Fibroblast of skin of back (primary cell): ENCODE measurements around the gene GP5.

Source experiments
- DNase-seq: peaks from one replicate; pipeline ENCODE4 v3.0.0-alpha.2; 2013

GP5 gene

DNA sequence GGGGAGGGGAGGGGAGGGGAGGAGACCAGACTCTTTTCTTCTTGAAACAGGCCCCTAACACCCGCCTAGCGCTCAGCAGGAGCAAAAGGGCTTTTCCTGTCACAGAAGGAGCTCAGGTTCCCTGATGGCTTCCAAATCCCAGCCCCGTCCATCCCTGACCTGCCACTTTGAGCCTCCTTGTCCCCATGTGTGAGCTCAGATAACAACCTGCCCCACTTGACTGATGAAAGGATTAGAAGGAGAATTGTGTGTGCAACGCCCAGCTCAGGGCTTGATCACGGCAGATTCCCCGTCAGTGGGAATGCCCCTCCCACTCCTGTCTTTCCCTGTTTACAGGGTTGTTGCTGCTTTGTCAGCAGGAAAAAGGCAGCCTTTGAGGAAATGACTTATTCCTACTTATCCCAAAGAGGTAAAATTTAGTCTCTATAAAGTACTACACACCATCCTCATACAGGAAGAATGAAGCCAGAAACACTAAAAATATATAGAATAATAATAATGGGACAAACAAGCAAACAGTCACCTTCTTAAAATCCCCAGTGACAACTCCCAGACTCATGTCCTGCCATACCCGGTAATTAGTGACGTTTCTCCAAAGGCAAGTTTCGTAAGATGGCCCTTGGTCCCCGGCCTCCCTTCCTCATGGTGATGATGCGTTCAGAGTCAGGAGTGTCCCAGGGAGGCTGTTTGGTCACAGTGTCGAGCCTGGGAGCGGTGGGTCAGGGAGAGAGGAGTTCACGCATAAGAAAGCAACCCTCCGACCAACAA lies 23.4 kb downstream of the GP5 start:
- DNase-seq: no peak

DNA sequence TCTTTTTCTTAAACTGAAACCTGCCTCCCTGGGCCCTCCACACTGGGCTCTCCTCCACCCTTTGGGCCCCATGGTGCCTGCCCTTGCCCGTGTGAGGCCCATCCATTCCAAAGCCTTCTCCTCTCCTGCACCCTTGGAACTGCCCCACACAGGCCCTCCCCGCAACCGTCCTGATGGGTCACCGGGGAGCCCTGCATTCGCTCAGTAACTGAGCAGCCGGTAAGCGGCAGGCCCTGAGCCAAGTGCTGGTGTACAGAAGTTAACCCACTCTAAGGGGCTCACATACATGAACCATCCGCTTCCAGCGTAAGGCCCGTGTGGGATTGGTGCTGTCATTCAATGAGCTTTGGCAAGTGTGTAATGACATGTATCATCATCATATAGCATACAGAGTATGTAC lies 24.1 kb downstream of the GP5 start:
- DNase-seq: no peak

DNA sequence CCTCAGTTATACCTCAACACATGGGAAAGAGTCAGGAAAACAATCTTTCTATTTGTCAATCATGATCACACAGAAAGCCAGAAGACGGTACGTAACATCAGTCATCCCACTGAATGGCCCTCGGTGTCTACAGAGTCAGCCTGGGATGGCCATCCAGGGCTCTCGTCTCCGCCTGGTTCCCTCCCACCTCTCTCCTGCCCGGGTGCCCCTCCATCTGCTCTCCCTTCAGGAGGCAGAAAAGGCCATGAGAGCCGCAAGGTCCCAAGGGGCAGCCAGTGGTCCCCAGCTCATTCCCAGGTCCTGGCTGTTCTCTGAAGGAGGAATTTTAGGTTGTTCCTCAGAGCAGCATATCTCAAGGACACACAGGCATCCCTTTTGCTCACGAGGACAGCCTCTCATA lies 25.2 kb downstream of the GP5 start:
- DNase-seq: no peak

DNA sequence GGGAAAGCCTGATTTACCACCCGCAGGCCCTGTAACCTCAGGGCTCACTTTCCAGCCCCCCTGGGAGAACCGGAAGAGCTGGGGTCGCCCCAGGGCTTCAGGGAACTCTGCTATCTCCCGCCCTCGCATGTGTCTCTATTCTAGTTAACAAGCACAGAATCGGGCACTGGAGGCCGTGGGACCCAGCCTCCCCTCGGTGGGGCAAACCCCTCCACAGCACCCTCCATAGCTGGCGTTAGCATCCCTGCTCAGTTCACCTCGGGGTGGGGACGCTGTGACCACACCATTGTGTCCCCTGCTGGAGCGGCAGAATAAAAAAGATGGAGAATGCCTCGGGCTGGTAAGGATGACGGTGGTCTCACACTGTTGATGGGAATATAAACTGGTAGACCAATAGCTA lies 26.0 kb downstream of the GP5 start:
- no peak for DNase-seq

DNA sequence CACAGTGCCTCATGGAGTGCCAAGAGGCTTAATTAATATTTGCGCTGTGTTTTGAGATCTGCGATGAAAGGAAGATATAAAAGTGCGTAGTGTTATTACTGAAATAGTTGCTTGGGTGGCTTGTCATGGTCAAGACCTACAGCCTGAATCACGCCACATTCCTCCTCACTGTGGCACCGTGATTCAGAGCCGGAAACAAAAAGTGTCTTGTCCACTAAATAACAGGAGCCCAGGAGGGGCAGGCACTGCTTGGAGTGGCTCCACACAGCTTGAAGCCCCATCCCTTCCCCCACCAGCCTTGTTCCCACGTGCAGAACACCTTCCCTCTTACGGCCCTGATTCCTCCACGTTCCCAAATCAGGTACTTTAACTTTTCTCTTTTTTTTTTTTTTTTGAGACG lies 28.3 kb downstream of the GP5 start:
- no peak for DNase-seq

DNA sequence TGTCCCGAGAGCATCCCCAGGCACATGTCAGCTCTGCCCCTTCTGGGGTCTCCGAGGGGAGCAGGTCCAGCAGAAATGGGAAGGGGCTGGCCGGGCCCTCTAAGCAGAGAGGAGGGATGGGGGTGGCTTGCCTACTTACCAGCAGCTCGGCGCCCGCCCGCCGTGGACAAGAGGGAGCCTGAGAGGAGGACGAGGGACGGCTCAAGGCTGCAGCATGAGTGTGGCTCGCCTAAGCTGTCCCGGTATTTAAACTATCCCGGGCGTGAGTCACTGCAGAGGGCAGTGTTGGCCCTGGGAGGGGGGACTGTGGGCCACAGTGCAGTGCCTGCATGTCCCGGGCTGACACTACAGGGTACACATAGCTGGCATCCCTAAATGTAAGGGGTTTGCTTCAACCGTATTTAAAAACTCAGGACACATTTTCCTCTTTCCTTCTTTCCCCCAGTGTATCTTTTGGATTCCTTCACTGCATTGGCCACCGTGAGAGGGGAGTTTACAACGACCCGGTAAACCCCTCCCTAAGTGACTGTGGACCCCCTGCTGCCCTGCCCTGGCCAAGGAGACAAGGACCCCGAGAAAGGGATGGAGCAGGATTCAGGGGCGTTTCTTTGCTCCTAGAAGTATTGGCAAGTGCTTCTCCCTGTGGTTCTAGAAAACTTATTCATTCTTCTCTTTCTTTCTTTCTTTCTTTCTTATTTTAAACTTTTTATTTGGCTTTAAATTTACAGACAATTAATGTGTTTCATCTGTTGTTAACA lies 29.4 kb downstream of the GP5 start, which contains the start of gene LRRC15:
TSS of gene LRRC15 (minus strand) at position 222 of the 758 bp plus-strand sequence. CDS start 8,700 bp downstream, outside the sequence.
- peak; percentile 71 for DNase-seq

DNA sequence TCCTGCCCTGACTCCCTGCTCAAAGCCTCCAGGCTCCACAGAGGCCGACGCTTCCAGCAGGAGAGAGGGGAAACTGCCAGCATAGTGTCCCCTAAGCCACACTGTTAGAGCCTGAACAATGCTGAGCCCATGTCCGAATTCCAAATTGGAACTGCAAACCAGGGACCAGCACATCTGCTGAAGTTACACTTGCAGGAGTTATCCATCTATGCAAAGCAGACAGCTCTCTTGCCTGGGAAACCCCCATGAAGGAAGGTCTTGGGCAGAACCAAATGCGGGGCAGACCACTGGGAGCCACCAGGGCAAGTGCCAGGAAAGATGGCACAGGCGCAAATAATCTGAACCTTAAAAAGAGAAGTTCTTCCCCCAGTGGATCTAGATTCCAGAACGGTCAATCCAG lies 30.1 kb downstream of the GP5 start:
- no peak for DNase-seq

DNA sequence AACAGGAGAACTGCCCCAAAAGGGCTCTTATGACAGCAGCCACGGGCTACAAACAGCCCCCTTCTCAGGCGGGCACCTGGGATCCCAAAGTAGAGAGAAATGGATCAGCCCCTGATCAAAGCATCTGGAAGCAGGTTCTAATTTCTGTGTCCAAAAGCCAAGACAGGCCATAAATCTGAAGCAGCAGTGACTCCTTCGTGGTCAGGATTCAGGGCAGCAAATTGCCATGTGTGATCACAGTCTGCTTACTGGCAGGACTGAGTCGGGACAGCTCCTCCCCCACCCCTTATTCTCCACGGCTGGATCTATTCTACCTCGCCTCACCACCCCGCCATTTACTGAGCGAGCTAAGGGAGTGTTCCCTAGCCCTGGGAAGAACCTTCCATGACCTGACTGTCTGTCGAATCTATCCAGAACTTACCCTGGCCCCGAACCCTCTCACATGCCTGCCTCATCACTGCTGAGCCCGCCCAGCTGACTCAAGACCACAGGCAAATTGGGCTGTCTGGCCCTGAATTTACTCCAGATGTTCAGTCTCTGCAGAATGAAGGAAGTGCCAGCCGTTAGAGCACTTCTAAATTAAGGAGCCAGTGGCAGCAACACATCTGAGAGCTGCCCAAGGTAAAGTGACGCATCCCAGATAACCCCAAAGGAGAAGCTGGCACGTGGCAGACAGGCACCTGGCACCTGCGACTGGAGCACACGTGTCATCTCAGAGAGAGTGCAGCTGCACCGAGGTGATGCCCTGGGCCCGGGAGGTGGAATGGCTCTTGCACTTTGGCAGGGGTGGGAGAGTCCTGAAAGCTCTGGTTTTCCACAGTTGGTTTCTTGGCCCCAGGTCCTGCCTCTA lies 30.8 kb downstream of the GP5 start:
- peak; percentile 59 for DNase-seq

DNA sequence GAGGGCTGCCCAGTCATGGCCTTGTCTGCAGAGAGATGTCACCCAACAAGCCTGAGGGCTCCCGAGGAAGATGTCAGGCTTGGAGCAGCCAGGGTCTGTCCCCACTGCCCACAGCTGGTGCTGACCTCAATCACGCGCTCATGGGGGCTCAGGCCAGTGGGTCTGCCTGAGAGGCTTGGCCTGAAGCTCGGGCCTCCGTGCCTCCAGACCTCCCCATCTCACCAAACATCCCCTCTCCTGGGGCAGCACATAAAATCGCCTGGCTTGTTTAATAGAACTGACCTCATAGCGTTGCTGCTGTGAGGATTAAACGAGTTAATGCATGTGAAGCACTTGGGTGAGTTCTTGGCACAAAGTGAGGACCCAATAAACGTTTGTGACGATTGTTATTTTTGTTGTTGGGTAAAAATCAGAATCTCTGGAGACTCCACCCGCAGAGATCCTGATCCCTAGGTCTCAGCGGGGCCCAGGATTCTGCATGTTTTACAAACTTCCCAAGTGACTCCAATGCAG lies 33.0 kb downstream of the GP5 start:
- DNase-seq: no peak

DNA sequence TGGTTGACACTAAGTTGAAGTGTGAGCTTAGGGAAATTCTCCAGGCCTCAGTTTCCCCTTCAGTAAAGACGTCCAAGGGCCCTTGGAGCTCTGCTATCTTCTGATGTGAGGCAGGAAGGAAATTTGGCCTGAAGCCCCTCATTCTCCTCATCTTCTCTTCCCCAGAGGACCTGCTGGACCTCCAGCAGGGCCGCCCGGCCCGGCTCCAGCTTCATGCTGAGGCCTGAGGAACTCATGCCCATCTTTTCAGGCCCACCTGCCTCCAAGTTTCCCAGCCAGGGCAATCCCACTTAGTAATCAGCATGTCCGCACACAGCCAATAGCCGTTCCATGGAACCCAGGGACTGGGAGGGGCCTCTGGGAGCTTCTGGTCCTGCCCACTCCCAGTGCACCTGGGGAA lies 33.5 kb downstream of the GP5 start:
- no peak for DNase-seq

DNA sequence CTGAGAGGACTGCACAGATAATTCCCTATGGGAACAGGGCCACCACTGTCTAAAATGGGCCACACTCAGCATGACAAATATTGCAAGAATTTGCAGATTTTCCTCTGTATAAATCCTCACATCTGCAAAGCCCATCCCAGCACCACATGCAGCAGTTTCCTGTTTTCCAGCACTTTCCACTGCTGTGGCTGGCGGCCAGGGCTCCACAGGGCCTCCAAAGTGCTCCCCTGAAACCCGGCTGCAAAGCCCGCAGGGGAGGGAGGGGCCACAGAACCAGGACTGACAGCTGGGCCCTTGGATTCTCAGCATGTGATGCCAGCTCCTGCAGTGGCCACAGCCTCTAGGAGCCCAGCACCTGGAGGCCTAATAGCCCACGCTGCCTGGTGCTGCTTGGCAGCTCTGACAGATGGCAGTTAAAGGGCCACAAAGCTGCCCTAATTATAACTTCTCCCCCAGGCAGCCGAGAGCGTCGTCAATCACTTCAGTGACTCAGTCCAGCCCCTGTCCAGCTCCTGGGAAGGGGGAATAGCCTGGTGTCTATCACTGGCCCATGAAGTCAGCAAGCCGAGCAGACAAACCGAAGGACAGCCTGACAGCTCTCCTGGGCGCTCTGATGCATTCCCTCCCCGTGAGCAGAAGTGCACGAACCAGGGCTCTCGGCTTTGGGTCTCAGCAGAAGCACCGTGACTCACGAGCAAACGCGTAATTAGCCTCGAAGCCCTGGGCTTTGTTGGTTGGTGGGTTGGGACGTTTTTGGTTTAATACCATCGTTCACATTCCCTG lies 34.2 kb downstream of the GP5 start:
- DNase-seq: peak; percentile 69

DNA sequence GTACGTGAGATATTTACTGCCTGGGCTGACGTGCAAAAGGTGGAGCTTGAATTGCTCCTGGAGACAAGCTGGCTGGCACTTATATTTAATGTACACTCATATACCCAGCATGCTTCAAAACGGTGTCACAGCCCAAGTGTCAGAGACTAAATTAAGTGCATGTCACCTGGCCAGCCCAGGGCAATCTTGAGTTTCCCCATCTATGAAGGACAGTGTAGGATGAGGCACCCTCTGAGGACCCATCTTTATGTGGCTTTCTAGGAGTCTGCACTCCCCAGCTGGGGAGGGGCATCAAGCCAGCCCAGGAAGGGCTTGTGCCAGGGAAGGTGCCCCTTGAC lies 34.8 kb downstream of the GP5 start:
- no peak for DNase-seq

DNA sequence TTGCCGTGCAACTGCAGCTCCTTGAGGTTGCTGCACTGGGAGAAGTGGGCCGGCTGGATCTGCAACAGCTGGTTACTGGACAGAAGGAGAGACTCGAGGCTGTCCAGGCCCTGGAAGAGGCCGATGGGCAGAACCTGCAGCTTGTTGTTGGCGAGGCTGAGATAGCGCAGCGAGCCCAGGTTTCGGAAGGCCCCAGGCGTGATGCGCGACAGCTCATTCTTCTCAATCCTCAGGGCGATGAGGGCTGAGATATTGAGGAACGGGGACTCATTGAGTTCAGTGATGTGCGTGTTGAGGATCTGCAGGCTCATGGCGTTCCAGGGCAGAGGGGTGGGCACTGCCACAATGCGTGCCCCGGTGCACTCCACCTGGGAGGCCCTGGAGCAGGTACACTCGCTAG lies 38.5 kb downstream of the GP5 start:
- no peak for DNase-seq

DNA sequence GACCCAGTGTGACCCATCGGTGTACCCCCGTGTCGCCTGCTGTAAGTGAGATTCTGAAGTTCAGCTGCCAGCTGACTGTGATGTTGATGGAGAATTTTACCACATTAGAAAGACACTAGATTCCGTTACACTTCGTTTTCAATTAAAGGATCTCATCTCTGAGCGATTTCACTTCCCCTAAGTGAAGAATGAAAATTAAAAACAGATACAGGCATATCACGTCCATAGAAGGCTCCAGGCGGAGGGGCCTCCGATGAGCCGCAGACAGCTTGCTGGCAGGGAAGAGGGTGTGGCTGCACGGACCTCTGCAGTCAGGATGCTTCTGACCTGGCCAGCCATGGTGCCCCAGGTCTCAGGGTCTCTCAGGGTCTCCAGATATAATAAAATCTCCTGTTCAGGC lies 41.4 kb downstream of the GP5 start:
- DNase-seq: no peak

DNA sequence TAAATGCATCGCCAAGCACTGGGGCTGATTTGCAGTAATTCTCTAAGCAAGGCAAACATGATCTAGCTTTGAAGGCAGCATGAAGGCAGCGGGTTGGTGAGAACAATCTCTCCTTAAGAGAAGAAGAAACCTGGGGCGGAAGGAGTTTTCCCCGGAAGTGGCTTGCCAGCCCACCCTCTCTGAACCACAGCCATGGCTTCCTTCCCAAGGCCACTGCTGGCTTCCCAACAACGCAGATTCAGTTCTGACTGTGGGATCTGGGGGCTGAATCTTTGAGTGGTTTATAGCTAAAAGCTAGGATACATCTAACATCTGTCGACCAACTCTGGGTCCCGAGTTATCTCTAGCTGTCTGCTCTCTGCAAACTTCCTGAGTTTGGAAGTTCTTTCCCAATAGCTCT lies 43.7 kb downstream of the GP5 start:
- no peak for DNase-seq

DNA sequence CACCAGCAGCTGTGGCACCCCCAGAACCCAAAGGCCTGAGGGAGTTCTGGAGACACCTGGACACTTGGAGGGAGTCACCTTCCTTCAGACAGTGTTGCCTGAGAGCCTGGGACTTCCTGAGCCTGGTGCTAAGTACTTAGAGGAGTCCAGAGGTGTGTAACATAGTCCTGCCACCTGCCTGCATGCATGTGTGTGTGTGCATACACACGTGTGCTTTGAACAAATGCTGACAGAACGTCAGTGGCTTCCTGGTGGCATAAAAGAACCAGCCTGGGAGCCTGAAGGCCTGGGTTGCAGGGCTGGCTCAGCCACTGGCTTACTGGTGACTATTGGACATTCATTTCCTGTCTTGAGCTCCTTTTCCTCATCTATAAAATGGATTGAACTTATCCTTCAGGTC lies 44.8 kb downstream of the GP5 start:
- no peak for DNase-seq

DNA sequence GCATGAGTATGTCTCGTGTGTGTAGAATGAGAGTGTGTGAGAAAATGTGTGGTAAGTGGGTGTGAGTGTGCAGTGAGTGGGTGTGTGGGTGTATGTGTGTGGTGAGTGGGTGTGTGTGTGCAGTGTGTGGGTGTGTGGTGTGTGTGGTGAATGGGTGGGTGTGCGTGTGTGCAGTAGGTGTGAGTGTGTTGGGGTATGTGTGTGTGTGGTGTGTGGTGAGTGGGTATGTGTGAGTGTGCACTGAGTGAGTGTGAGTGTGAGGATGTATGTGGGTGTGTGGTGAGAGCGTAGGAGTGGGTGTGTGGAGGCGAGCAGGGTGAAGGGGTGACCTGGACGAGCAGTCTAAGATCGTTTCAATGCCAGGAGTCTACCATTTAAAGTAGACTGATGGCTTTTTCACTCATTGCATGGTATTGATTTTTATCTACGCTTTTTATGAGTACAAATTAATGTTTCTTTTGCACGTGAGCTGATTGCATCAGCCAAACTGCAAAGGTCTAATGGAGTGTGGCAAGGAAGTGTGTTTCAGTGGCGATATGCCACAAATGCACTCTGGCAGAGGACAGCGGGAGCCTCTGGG lies 46.3 kb downstream of the GP5 start:
- no peak for DNase-seq

DNA sequence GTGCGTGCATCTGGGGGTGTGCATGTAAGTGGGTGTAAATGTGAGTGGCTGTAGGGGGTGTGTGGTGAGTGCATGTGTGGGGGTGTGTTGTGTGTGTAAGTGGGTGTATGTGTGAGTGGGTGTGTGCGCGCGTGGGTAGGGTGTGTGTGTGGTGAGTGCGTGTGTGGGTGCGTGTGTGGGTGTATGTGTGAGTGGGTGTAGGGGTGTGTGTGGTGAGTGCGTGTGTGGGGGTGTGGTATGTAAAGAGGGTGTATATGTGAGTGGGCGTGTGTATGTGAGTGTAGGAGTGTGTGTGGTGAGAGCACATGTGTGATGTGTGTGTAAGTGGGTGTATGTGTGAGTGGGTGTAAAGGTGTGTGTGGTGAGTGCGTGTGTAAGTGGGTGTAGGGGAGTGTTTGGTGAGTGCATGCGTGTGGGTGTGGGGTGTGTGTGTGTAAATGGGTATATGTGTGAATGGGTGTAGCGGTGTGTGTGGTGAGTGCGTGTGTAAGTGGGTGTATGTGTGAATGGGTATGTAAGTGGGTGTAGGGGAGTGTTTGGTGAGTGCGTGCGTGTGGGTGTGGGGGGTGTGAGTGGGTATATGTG lies 47.0 kb downstream of the GP5 start:
- no peak for DNase-seq

DNA sequence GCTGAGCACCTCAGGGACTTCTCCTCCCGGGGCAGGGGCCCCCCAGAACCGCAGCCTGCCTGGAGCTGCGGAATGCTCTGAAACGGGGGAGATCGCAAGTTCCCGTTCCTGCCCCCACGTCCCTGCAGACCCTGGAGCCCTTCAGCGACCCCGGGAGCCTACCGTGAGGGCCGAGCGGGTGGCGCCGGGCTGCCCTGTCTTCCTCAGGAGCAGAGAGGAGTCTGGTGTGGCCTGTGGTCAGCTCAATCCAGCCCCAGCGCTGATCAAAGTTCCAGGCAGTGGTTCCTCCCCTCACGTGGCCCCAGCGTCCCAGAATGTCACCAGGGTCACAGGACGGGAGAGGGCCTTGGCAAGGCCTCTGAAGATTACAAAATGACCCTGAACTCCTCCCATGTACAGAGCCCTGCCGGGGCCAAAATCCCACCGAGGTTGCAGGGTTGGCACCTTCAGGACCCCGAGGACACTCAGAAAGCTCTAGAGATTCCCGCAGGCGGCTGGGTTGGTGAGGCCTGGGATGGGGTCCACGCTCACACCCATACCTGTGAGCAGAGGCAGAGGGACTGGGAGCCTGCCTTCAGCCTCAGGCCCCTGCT lies 47.9 kb downstream of the GP5 start, which contains the start of gene CPN2:
TSS of gene CPN2 (minus strand) at position 249 of the 593 bp plus-strand sequence. CDS start 8,626 bp downstream, outside the sequence.
- DNase-seq: no peak

DNA sequence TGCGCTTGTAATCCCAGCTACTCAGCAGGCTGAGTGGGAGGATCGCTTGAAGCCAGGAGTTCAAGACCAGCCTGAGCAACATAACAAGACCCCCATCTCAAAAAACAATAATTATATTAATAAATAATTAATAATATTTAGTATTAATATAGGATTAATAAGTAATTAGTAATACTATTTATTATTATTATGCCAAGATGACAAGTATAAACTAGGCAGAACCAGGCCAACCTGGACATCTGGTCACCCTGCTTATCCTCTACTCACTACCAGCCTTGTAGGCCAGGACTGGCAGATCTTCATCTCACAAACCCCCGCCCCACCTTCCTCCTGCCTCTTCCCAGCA lies 48.4 kb downstream of the GP5 start:
- no peak for DNase-seq

DNA sequence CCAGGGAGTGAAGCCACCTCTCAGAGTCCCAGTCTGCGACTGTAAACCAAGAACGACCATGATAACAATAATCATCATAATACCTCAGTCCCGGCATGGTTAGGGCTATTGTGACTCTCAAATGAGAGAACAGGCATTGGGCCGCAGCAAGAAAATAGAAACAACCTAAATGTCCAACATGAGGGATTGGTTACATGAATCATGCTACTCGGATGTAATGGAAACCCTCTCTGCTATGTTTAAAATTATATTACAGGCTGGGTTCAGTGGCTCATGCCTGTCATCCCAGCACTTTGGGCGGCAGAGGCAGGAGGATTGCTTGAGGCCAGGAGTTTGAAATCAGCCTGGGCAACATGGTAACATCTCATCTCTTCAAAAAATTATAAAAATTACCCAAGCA lies 50.7 kb downstream of the GP5 start:
- no peak for DNase-seq
